Endodermal cell (in vitro differentiated cells): ENCODE data around the gene USP6NL. TPM values are rescaled to one million over a fixed set of nuclear protein-coding genes. Genes with fewer than 3 reads are reported as not detected.

Source experiments
- DNase-seq: peaks from one replicate; pipeline ENCODE4 v3.0.0-alpha.2; 2017
- H3K27ac ChIP-seq: 2 replicates; pipeline ENCODE4 v1.5.1; 2013; ENCODE audit warnings: mild to moderate bottlenecking, low read depth, low read length, moderate library complexity
- H3K27me3 ChIP-seq: 2 replicates; pipeline ENCODE4 v1.6.1; 2013; ENCODE audit warnings: mild to moderate bottlenecking, low read length, moderate library complexity; ENCODE audit not compliant: insufficient read depth, control insufficient read depth, poor library complexity, severe bottlenecking
- H3K36me3 ChIP-seq: 2 replicates; pipeline ENCODE4 v1.7.0; 2013; ENCODE audit warnings: mild to moderate bottlenecking, low read length, moderate library complexity; ENCODE audit not compliant: control insufficient read depth, insufficient read depth
- H3K4me1 ChIP-seq: one replicate; pipeline ENCODE4 v1.7.0; 2013; ENCODE audit warnings: low read length; ENCODE audit not compliant: control insufficient read depth, insufficient read depth
- H3K4me3 ChIP-seq: 2 replicates; pipeline ENCODE4 v1.5.1; 2013; ENCODE audit warnings: mild to moderate bottlenecking, low read length, moderate library complexity
- H3K9ac ChIP-seq: 2 replicates; pipeline ENCODE4 v1.6.1; 2013; ENCODE audit warnings: mild to moderate bottlenecking, low read length, moderate library complexity; ENCODE audit not compliant: poor library complexity, severe bottlenecking; ENCODE audit errors: extremely low read depth
- H3K9me3 ChIP-seq: 2 replicates; pipeline ENCODE4 v1.6.1; 2013; ENCODE audit warnings: mild to moderate bottlenecking, low read length, moderate library complexity; ENCODE audit not compliant: control insufficient read depth
- H3K27ac Mint-ChIP-seq: 2 replicates; pipeline ENCODE4 v1.8.0; 2020; ENCODE audit warnings: mixed read lengths
- H3K27me3 Mint-ChIP-seq: 2 replicates; pipeline ENCODE4 v1.8.0; 2021; ENCODE audit warnings: mild to moderate bottlenecking, mixed read lengths; ENCODE audit not compliant: insufficient read depth
- H3K36me3 Mint-ChIP-seq: 2 replicates; pipeline ENCODE4 v1.8.0; 2020; ENCODE audit warnings: low read depth, mixed read lengths
- H3K4me1 Mint-ChIP-seq: 2 replicates; pipeline ENCODE4 v1.8.0; 2020; ENCODE audit warnings: mixed read lengths
- H3K4me3 Mint-ChIP-seq: 2 replicates; pipeline ENCODE4 v1.8.0; 2020; ENCODE audit warnings: mild to moderate bottlenecking, moderate library complexity, mixed read lengths
- H3K9me3 Mint-ChIP-seq: 2 replicates; pipeline ENCODE4 v1.8.0; 2020; ENCODE audit warnings: mild to moderate bottlenecking, mixed read lengths
- CTCF ChIP-seq: fragments of 200-600 bp; sonication (generic); conservative IDR thresholded peaks from 2 replicates; pipeline ENCODE4 v1.5.0; 2021; ENCODE audit warnings: antibody characterized with exemption, mild to moderate bottlenecking
- WGBS, 2 experiments: methylation state at CpG; one replicate each; pipeline versions ENCODE4 v1.1.5 to v1.1.7; 2013; ENCODE audit warnings: missing lambda C conversion rate in 2 of 2, mixed read lengths in 1 of 2; ENCODE audit not compliant: insufficient coverage in 1 of 2, insufficient read length in 1 of 2; 5-methylcytosine and 5-hydroxymethylcytosine counted together
- total RNA-seq, 2 donors: library from RNA; stranded (reverse); fragmentation: NEBNext Ultra II Directional in 1 of 2; extraction: Animal tissue kit (Norgen Biotek cat#: 25700) in 1 of 2; gene quantifications; 2 replicates in 1 of 2; 3 replicates in 1 of 2; pipeline ENCODE4 v1.2.1, GENCODE V29; 2021

The USP6NL gene
- total RNA-seq, 2 donors from 2014 or later, result 20.6 to 22.9 TPM

GRCh38 chr10:11521860-11522259 lies 89.6 kb downstream of the USP6NL start:
- no peak for DNase-seq
- TF ChIP-seq CTCF, result no peak

GRCh38 chr10:11520892-11521291 lies 90.6 kb downstream of the USP6NL start:
- peaks cover 2% of the 10 kb centered on the region for H3K4me1 ChIP-seq
- no peaks in the 10 kb centered on the region for H3K9me3 Mint-ChIP-seq
- H3K36me3 Mint-ChIP-seq, result peaks cover 3% of the 10 kb centered on the region
- H3K9ac ChIP-seq, result no peak overlapping the region
- no peak overlapping the region for H3K4me3 ChIP-seq
- H3K27me3 Mint-ChIP-seq, result no peaks in the 10 kb centered on the region
- peaks cover 10% of the 10 kb centered on the region for H3K4me1 Mint-ChIP-seq
- no peak overlapping the region for H3K4me3 Mint-ChIP-seq
- H3K27ac ChIP-seq, result no peak overlapping the region
- H3K9me3 ChIP-seq, result no peaks in the 10 kb centered on the region
- no peak overlapping the region for H3K27ac Mint-ChIP-seq
- TF ChIP-seq CTCF, result no peak
- 90% methylated on average over 1 of the region's 1 CpG; no CpG with 5 or more reads in 1 of the 2 experiments for WGBS, 2 experiments
- no peak for DNase-seq
- peaks cover 19% of the 10 kb centered on the region for H3K36me3 ChIP-seq
- no peaks in the 10 kb centered on the region for H3K27me3 ChIP-seq

More at GRCh38 chr10:11521860-11522259, 89.6 kb downstream of the USP6NL start:
- H3K36me3 ChIP-seq, result peaks cover 27% of the 10 kb centered on the region
- no peaks in the 10 kb centered on the region for H3K27me3 ChIP-seq
- H3K4me1 Mint-ChIP-seq, result peaks cover 8% of the 10 kb centered on the region
- H3K27ac Mint-ChIP-seq, result no peak overlapping the region
- H3K4me3 Mint-ChIP-seq, result no peak overlapping the region
- H3K9ac ChIP-seq, result no peak overlapping the region
- H3K9me3 ChIP-seq, result no peaks in the 10 kb centered on the region
- H3K36me3 Mint-ChIP-seq, result peaks cover 4% of the 10 kb centered on the region
- H3K4me1 ChIP-seq, result no peaks in the 10 kb centered on the region
- H3K9me3 Mint-ChIP-seq, result no peaks in the 10 kb centered on the region
- H3K27ac ChIP-seq, result no peak overlapping the region
- H3K27me3 Mint-ChIP-seq, result no peaks in the 10 kb centered on the region
- no peak overlapping the region for H3K4me3 ChIP-seq

GRCh38 chr10:11517150-11517549 lies 94.3 kb downstream of the USP6NL start:
- Histone ChIP-seq H3K4me3 (no peak overlapping the region), H3K9me3 (no peaks in the 10 kb centered on the region), H3K4me1 (peaks cover 4% of the 10 kb centered on the region), H3K9ac (no peak overlapping the region), H3K27me3 (no peaks in the 10 kb centered on the region), H3K27ac (no peak overlapping the region), H3K36me3 (peaks cover 10% of the 10 kb centered on the region)
- no peak for TF ChIP-seq CTCF
- no peak for DNase-seq
- H3K36me3 Mint-ChIP-seq, result peaks cover 1% of the 10 kb centered on the region
- 84% methylated on average over 1 of the region's 1 CpG; no CpG with 5 or more reads in 1 of the 2 experiments for WGBS, 2 experiments
- peak overlapping the region; percentile 22 for H3K27ac Mint-ChIP-seq
- H3K4me1 Mint-ChIP-seq, result peaks cover 18% of the 10 kb centered on the region
- H3K4me3 Mint-ChIP-seq, result no peak overlapping the region
- no peaks in the 10 kb centered on the region for H3K27me3 Mint-ChIP-seq
- H3K9me3 Mint-ChIP-seq, result no peaks in the 10 kb centered on the region
